GM18867 (cell line): ENCODE measurements around the gene FCMR.
A peak's percentile ranks its signal among the peaks of the same experiment; 100 is the strongest.
"Not testable (repeated sequence)": the region's sequence is repeated elsewhere in the genome, so short reads cannot be mapped to it uniquely, and the experiment has no call there.

Experiments used
- ATAC-seq: cut with Tn5 transposase; IDR thresholded peaks from one replicate; pipeline ENCODE4 v1.9.1; 2021; ENCODE audit warnings: mild to moderate bottlenecking, moderate library complexity; ENCODE audit not compliant: unreplicated experiment

Gene FCMR

DNA sequence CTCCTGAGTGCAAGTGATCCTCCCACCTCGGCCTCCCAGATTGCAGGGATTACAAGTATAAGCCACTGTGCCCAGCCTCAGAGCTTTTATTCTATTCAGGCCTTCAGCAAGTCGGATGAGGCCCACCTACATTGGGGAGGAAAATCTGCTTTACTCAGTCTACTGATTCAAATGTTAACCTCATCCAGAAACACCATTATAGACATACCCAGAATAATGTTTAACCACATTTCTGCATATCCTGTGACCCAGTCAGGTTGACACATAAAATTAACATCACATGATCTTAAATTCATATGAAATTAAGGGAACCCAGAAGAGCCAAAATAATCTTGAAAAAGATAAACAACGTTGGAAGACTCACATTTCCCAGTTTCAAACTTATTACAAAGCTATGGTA is 41.4 kb downstream of the FCMR start:
- no peak for ATAC-seq

DNA sequence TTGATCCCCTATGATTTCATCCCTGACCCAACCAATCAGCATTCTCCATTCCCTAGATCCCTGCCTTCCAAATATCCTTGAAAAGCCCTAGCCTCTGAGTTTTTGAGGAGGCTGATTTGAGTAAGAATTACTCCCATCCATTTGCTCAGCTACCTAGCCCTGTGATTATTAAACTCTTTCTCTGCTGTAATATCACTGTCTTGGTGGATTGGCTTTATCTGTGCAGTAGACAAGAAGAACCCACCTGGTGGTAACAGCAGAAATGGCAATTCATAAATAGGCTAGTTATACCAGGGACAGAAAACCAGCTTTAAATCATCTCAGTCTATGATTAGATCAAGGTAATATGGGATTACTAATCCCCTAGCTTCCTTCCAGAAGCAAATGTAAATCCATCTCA is 43.3 kb downstream of the FCMR start:
- no peak for ATAC-seq

DNA sequence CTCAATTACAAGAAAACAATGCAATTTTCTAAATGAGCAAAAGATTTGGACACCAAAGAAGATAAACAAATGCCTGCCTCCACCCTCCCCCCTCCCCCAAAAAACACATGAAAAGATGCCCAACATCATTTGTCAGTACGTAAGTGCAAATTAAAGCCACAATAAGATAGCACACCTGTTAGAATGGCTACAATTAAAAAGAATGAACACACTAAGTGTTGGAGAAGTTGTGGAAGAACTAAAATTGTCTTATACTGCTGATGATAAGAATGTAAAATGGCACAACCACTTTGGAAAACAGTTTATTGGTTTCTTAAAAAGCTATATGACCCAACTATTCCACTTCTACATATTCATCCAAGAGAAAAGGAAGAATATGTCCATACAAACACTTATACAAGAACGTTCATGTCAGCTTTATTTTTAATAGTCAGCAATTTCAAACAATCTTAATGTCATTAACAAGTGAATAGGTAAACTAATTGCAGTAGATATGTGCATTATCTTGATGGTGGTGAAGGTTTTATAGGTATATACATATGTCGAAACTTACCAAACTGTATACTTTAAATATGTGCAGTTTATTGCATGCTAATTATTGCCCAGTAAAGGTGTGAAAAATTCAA is 45.9 kb downstream of the FCMR start:
- no peak for ATAC-seq

DNA sequence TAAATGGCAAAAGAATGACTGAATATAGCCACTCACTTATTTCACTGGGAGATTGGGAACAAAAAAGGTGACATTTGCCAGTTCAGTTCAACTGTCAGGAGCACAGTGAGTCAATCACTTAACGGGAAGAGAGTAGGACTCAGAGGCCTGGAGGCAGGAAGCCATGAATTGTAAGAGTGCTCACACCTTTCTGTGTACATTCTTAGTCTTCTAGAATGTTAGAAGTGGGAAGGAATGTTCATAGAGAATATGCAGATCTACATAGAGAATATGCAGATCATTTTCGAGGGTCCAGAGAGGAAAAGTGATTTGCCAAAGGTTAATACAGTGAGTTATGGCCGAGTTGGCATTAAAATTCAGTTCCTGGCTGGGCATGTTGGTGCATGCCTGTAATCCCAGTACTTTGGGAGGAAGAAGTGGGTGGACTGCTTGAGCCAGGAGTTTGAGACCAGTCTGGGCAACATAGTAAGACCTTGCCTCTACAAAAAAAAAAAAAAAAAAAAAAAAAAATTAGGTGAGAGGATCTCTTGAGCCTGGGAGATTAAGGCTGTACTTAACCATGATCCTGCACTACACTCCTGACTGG is 48.0 kb downstream of the FCMR start:
- no peak for ATAC-seq

DNA sequence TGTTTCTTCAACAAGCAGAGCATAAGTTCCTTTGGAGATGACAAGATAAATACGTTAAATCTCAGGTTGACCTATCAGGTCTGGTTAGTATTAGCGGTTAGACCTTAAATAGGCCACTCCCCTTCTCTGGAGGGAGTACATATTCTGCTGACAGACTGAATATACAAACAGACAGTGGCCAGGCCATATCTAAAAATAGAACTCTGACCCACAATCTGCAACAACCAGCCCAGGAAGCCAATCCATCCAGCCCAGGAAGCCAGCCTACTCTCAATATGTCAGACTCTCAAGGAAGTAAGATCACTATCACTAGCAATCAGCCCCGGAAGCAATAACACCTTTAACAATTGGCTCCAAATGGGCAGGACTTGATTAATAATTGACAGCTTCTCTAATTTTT is 49.6 kb downstream of the FCMR start:
- ATAC-seq: no peak

DNA sequence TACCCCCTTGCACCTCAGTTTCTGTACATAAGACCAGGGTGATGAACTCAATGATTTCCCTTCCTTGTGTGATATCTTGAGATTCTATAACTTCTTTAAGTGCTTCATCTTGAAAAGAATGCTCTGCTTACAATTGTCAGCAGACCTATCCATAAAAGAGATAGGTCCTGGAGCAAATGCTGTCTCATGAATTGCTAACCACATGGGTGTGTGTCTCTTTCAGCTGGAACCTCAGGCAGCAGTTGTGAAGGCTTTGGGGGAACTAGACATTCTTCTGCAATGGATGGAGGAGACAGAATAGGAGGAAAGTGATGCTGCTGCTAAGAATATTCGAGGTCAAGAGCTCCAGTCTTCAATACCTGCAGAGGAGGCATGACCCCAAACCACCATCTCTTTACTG is 53.5 kb downstream of the FCMR start:
- ATAC-seq: no peak

DNA sequence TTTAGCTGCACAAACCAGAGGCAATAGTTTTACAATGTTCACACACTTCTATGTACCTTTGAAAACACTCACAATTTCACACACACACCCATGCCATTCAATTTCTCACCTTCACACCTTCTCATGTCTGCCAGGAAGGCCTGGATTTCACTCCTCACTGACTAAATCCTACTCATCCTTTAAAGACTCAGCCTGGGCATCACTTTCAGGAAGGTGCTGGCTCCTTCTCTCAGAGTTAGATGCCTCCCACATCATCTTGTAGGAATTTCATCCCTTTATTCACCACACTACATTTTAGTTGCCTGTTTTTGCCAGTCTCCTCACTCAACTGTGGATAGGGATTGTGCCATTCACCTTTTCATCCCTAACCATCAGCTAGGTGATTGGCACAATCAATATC is 54.0 kb downstream of the FCMR start:
- ATAC-seq: no peak

DNA sequence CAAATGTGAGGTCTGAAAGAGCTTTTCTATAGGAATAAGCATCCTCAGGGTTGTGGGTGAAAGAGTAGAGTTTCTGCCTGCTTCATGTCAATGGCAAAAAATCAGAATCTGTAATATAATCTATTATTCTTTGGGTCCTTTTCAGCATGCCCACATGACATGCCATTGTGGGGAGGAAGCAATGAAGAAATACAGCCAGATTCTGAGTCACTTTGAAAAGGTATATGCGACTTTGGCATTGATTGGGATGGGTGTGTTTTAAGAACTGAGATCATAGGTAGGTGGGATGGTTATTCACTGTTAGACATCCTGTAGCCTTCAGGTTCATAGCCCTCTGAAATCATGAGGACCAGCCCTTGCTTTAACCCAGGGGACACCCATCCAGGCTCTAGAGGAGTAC is 54.5 kb downstream of the FCMR start:
- no peak for ATAC-seq

DNA sequence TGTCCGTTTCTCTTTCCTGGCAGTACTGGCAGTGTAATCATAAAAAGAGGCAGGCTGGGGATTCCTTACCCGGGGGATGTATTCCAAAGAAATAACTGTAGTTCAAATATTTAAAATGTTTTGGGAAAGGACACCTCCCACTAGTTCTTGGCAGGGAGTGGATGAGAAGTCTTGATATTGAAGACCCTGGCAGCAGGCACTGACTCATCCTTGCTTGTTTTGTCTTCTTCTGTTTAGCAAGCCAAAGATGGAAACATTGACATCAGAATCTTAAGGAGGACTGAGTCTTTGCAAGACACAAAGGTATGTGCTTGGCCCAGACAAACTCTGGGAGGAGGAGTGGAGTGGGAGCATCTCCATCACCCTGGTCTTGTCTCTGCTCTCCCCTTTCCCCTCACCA is 55.7 kb downstream of the FCMR start:
- no peak for ATAC-seq

DNA sequence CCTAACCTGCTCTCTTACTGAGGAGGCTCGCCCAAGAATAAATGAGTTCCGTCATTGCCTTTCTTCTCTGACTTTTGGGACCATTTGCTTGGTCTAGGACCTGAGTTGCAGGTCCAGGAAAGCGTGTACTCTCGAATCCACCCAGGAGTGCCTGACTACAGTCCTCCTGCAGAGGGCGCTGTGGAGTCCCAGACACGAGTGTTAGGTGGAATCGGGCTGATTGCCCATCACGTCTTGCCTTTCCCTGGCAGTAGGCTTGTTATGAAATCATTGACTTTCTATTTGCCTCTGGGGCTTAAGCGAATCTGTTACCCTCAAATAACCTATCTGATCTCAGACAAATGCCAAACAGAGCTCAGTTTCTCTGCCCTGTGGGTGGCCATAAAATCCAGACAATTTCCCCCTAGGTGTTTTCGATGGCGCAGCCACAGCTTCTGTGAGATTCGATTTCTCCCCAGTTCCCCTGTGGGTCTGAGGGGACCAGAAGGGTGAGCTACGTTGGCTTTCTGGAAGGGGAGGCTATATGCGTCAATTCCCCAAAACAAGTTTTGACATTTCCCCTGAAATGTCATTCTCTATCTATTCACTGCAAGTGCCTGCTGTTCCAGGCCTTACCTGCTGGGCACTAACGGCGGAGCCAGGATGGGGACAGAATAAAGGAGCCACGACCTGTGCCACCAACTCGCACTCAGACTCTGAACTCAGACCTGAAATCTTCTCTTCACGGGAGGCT is 56.6 kb downstream of the FCMR start, which contains the start of gene IL20:
Gene IL20, plus strand, starts transcription at position 685 of the 733 bp plus-strand sequence. CDS start 230 bp downstream, outside the sequence.
- ATAC-seq: peak; percentile 46

DNA sequence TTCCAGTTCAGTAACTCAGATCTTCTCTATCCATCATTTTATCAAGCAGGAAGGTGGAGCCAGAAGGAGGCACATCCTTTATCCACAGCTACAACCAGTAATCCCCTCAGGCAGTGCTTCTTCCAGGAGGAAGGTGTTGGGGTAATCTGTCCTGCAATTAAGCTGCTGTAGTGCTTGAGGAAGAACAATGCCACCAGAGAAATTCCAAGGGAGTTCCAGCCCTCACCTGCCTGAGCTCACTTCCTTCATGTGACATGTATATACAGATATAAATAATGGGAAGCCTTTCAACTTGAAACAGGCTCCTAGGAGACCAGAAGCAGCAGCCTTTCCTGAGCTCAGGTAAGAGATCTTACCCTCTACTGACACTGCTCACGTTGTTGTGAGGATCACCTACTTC is 58.5 kb downstream of the FCMR start:
- no peak for ATAC-seq

DNA sequence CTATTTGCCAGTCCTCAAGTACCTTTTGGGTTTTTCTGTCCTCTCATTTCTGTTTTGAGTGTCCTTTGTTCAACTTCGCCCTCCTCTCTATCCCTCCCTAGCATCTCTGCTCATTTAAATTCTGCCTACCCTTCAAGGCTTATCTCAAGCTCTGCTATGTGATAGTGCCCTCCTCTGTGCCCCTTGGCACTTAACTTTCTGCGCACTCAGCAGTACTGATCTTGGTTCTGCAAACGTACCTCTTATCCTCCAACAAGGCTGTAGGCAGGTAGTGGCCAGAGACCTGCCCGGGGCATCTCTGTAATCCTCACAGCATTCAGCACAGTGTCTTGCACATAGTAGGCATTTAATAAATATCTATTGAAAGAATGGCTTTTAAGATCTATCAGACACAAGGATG is 61.6 kb downstream of the FCMR start:
- ATAC-seq: no peak

DNA sequence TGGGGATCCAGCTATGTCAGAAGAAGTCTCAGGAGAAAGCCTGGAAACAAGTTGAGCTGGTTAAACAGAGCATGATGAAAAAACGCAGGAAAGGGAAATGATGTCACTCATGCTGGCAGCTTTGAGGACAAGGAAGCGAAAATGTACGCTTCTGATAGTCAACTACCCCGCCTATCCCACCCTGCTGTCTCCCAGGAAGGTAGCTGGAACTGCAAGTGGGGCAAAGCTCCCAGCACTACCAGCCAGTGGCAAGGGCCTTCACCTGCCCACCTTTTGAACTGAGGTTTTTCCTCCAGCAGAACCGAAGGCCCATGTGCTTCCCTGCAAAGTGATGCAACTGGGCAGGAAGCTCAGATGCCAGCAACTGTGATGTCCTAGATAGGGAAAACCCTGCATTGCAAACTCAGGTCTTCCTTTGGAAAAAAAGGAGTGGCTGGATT is 62.6 kb downstream of the FCMR start:
- no peak for ATAC-seq

DNA sequence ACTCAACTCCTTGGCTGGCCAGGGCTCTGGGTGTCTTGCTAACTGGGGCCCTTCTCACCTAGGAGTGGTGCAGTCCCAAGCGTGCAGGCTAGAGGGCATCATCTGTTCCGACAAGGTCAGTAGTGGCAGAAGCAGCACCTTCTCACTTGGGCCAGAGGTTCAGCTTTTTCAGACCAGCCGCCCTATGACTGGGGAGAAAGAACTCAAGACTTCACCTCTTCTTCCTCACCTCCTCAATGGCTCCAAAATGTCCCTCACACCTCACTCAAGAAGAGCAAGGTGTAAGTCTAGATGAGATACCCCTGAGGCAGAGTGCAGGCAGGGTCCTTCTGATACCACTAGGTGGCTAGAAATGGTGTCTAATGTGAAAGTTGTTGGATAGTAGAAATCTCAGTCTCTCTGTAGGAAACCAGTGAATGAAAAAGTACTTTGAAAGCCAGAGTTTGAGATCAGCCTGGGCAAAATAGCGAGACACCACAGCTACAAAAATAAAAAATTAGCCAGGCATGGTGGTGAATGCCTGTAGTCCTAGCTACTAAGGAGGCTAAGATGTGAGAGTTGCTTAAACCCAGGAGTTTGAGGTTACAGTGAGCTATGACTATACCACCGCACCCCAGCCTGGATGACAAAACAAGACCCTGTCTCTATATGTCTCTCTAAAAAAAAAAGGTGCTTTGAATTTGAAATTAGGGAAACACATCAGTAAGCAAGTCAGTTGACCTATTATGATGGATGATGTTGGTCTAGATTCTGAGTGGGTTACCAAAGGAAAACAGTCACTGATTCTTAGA is 64.9 kb downstream of the FCMR start:
- ATAC-seq: peak; percentile 48

DNA sequence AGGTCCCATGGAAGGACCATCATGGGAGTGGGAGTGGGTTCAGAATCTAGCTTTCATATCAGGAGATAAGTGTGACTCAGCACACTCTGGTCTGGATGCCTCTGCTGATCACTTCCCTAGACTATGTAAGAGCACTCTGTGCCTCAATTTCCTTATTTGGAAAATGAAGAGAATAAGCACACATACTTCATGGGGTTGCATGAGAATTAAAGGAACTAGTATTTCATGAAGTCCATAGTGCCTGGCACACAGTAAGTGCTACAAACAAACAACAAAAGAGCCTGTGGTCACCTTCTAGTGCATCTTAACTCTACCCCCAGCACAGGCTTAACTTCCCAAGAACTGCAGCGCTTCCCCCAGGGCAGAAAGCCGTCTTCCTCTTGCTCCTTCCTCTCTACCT is 65.9 kb downstream of the FCMR start:
- no peak for ATAC-seq

DNA sequence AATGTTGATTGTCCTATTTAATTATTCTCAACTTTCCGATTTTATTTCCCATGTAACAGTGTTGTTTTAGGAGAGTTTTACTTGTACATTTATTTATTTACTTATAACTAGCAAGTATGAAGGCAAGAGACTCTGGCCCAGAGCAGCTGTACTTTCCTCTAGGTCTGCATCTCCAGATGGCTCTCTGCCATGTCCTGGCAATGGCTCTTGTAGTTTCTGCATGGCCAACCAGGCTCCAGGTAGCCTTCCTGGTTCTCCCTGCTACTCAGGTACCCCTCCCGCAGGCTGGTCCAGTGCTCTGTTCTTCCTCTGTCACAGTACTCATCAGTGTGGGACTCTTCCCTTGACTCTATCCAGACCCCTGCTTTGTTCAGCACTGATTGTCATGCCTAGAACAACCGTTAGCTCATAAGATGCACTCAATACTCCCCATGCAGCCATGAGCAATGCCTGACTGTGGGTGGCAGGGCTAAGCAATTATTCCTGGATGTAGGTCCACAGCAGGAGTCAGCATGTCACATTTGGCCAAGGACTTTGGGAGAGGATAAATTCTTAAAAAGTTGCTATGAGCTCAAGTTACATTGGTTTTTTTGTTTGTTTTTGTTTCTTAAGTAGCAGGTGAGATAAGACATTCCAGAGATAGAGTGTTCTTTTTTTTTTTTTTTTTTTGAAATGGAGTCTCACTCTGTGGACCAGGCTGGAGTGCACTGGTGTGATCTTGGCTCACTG is 67.2 kb downstream of the FCMR start:
- ATAC-seq: no peak

DNA sequence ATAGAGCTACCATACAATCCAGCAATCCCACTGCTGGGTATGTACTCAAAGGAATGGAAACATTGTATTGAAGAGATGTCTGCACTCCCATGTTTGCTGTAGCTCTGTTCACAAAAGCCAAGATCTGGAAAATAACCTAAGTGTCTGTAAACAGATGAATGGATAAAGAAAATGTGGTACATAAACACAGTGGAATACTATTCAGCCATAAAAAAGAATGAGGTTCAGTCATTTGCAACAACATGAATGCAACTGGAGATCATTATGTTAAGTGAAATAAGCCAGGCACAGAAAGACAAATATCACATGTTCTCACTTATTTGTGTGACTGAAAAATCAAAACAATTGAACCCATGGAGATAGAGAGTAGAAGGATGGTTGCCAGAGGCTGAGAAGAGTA is 68.0 kb downstream of the FCMR start:
- not testable (repeated sequence) for ATAC-seq
